ENCODE data around the gene DHX34. TPM values are rescaled to one million over a fixed set of nuclear protein-coding genes. Genes with fewer than 3 reads are reported as not detected.

The DHX34 gene
- total and polyA plus RNA-seq, 2 experiments from 2014 or later, result 7.7 to 11.0 TPM

DNA sequence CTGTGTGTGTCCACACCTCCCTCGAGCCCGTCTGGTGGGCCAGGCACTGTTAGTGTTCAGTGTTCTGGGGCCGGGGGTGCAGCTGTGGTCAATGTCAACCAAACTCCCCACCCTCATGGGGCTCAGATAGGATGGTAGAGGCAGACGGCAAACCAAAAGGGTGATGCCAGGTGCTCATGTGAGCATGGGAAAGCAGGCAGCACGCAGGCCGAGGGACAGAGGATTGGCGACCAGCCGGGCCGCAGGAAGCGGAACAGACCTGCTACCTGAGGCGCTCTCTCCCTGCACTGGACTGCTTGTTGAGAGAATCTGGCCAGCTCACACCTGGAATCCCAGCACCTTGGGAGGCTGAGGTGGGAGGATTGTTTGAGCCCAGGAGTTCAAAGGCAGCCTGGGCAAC, 29.1 kb downstream of the DHX34 start:
- no peak overlapping the region for H3K27ac ChIP-seq
- no peaks in the 10 kb centered on the region; the same call in 1 of the 2 replicates for H3K36me3 ChIP-seq (ENCODE audit: low read depth)
- DNase-seq, result no peak
- H3K4me3 ChIP-seq, result no peak overlapping the region
- TF ChIP-seq EZH2phosphoT487 (IDR thresholded peaks at IDR 0.05; ENCODE audit: insufficient read depth, low read depth), result no peak
- no peak for TF ChIP-seq EZH2 (IDR thresholded peaks at IDR 0.05; ENCODE audit: insufficient read depth, poor library complexity, severe bottlenecking)
- H3K27me3 ChIP-seq (replicated peaks; ENCODE audit: insufficient read depth), result no peaks in the 10 kb centered on the region
- H3K9me3 ChIP-seq (ENCODE audit: low read depth), result no peaks in the 10 kb centered on the region
- in situ Hi-C loops (cut with MboI), result no loop called here
- H3K4me1 ChIP-seq (ENCODE audit: insufficient read depth), result no peaks in the 10 kb centered on the region
- no peaks in the 10 kb centered on the region for H3K9me2 ChIP-seq (ENCODE audit: insufficient read depth)
- WGBS, 2 experiments (ENCODE audit: low coverage in 1 of 2, low lambda C conversion rate in 2 of 2, missing lambda C conversion rate in 2 of 2), result 89 to 90% methylated on average over 11 of the region's 11 CpGs
- H3K9ac ChIP-seq, result no peak overlapping the region
- H2AFZ ChIP-seq, result no peak overlapping the region
- H3K4me2 ChIP-seq (ENCODE audit: unreplicated experiment), result no peak overlapping the region
- no peaks in the 10 kb centered on the region for H4K20me1 ChIP-seq (ENCODE audit: insufficient read depth)
- H3F3A ChIP-seq (ENCODE audit: insufficient read depth), result no peaks in the 10 kb centered on the region
- no peaks in the 10 kb centered on the region for H3K79me2 ChIP-seq (ENCODE audit: insufficient read depth)

DNA sequence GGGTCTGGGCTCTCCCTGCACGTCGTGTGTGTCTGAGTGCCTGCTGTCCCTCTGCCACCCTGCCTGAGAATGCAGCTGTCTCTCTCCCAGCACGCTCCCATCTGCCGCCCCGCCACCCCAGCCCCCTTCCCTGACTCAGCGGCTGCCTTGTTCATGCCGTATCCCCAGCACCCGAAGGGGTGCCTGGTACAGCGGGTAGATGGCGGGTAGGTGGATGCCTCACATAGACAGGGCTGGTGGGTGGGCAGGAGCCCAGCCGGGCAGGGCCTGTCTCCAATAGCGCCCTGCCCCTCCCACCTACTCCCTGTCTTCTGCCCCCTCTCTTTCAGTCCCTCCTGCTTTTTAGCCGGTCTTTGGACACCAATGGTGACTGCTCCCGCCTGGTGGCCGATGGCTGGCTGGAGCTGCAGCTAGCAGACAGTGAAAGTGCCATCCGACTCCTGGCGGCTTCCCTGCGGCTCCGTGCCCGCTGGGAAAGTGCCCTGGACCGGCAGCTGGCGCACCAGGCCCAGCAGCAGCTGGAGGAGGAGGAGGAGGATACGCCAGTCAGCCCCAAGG, 30.3 kb downstream of the DHX34 start:
- 96 to 99% methylated on average over 19 to 23 of the region's 23 CpGs for WGBS, 2 experiments (ENCODE audit: low coverage in 1 of 2, low lambda C conversion rate in 2 of 2, missing lambda C conversion rate in 2 of 2)
- H3K4me1 ChIP-seq (ENCODE audit: insufficient read depth), result no peaks in the 10 kb centered on the region; the same call in 1 of the 2 replicates
- no peak overlapping the region for H3K4me3 ChIP-seq
- H3K9ac ChIP-seq, result no peak overlapping the region
- no peaks in the 10 kb centered on the region for H4K20me1 ChIP-seq (ENCODE audit: insufficient read depth)
- no peak overlapping the region for H2AFZ ChIP-seq
- H3K79me2 ChIP-seq (ENCODE audit: insufficient read depth), result no peaks in the 10 kb centered on the region
- no peak overlapping the region for H3K27ac ChIP-seq
- H3K36me3 ChIP-seq (ENCODE audit: low read depth), result no peaks in the 10 kb centered on the region; the same call in 1 of the 2 replicates
- H3F3A ChIP-seq (ENCODE audit: insufficient read depth), result no peaks in the 10 kb centered on the region
- H3K27me3 ChIP-seq (replicated peaks; ENCODE audit: insufficient read depth), result no peaks in the 10 kb centered on the region
- in situ Hi-C loops (cut with MboI), result no loop called here
- no peak overlapping the region for H3K4me2 ChIP-seq (ENCODE audit: unreplicated experiment)
- DNase-seq, result no peak
- no peaks in the 10 kb centered on the region for H3K9me2 ChIP-seq (ENCODE audit: insufficient read depth)
- no peak for TF ChIP-seq EZH2 (IDR thresholded peaks at IDR 0.05; ENCODE audit: insufficient read depth, poor library complexity, severe bottlenecking)
- TF ChIP-seq EZH2phosphoT487 (IDR thresholded peaks at IDR 0.05; ENCODE audit: insufficient read depth, low read depth), result no peak
- no peaks in the 10 kb centered on the region for H3K9me3 ChIP-seq (ENCODE audit: low read depth)

DNA sequence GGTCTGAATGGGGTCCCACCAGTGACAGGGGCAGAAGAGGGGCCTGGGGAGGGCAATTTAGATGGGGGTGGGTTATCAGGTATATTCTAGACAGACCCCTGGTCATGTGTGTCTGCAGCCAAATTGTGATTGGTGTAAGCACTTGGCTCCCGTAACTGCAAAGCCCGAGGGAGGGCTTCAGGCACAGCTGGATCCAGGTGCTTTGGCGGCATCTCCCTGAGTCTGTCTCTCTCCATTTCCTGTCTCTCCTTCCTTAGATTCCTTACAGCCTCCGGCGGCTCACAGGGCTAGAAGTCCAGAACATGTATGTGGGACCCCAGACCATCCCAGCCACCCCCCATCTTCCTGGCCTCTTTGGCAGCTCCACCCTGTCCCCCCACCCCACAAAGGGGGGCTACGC, 31.4 kb downstream of the DHX34 start:
- in situ Hi-C loops (cut with MboI), result loop anchor here (10.0 kb wide), 1 partner anchor 86 kb away; no protein-coding TSS in a partner anchor
- Histone ChIP-seq H3K4me2 (ENCODE audit: unreplicated experiment) (no peak overlapping the region), H4K20me1 (ENCODE audit: insufficient read depth) (no peaks in the 10 kb centered on the region), H3K27me3 (replicated peaks; ENCODE audit: insufficient read depth) (no peaks in the 10 kb centered on the region), H3K9ac (no peak overlapping the region), H3K9me2 (ENCODE audit: insufficient read depth) (no peaks in the 10 kb centered on the region), H2AFZ (no peak overlapping the region), H3K4me1 (ENCODE audit: insufficient read depth) (no peaks in the 10 kb centered on the region; the same call in 1 of the 2 replicates), H3K27ac (no peak overlapping the region), H3K79me2 (ENCODE audit: insufficient read depth) (no peaks in the 10 kb centered on the region), H3K36me3 (ENCODE audit: low read depth) (no peaks in the 10 kb centered on the region; the same call in 1 of the 2 replicates), H3K9me3 (ENCODE audit: low read depth) (no peaks in the 10 kb centered on the region), H3F3A (ENCODE audit: insufficient read depth) (no peaks in the 10 kb centered on the region), H3K4me3 (no peak overlapping the region)
- WGBS, 2 experiments (ENCODE audit: low coverage in 1 of 2, low lambda C conversion rate in 2 of 2, missing lambda C conversion rate in 2 of 2), result 97 to 100% methylated on average over 5 to 6 of the region's 6 CpGs
- TF ChIP-seq EZH2phosphoT487 (IDR thresholded peaks at IDR 0.05; ENCODE audit: insufficient read depth, low read depth) (no peak), EZH2 (IDR thresholded peaks at IDR 0.05; ENCODE audit: insufficient read depth, poor library complexity, severe bottlenecking) (no peak)
- no peak for DNase-seq

DNA sequence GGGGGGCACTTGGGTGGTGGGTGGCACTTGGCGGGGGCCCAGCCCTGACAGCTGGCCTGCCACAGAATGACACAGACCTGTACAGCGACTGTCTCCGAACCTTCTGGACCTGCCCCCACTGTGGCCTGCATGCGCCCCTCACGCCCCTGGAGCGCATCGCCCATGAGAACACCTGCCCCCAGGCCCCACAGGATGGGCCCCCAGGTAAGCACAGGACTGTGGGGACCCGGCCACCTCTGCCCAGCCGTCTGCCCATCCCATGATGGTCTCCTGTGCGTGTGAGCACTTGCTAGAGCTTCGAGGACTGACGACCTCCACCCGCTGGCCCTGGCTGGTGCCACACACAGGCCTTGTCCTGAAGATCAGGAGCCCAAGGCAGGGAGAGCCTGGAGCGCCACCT, 32.0 kb downstream of the DHX34 start:
- no peaks in the 10 kb centered on the region for H4K20me1 ChIP-seq (ENCODE audit: insufficient read depth)
- no peak overlapping the region for H3K9ac ChIP-seq
- H3K4me3 ChIP-seq, result no peak overlapping the region
- no peak for TF ChIP-seq EZH2phosphoT487 (IDR thresholded peaks at IDR 0.05; ENCODE audit: insufficient read depth, low read depth)
- TF ChIP-seq EZH2 (IDR thresholded peaks at IDR 0.05; ENCODE audit: insufficient read depth, poor library complexity, severe bottlenecking), result no peak
- no peak overlapping the region for H2AFZ ChIP-seq
- H3K36me3 ChIP-seq (ENCODE audit: low read depth), result no peaks in the 10 kb centered on the region; the same call in 1 of the 2 replicates
- H3K27me3 ChIP-seq (replicated peaks; ENCODE audit: insufficient read depth), result no peaks in the 10 kb centered on the region
- H3K4me2 ChIP-seq (ENCODE audit: unreplicated experiment), result no peak overlapping the region
- WGBS, 2 experiments (ENCODE audit: low coverage in 1 of 2, low lambda C conversion rate in 2 of 2, missing lambda C conversion rate in 2 of 2), result 92 to 97% methylated on average over 9 to 14 of the region's 14 CpGs
- no peaks in the 10 kb centered on the region for H3F3A ChIP-seq (ENCODE audit: insufficient read depth)
- no peak for DNase-seq
- H3K9me2 ChIP-seq (ENCODE audit: insufficient read depth), result no peaks in the 10 kb centered on the region
- no peak overlapping the region for H3K27ac ChIP-seq
- no peaks in the 10 kb centered on the region for H3K9me3 ChIP-seq (ENCODE audit: low read depth)
- H3K79me2 ChIP-seq (ENCODE audit: insufficient read depth), result no peaks in the 10 kb centered on the region
- in situ Hi-C loops (cut with MboI), result loop anchor here (10.0 kb wide), 1 partner anchor 86 kb away; no protein-coding TSS in a partner anchor
- no peaks in the 10 kb centered on the region; the same call in 1 of the 2 replicates for H3K4me1 ChIP-seq (ENCODE audit: insufficient read depth)
